ENCODE data around the gene RNPEPL1. TPM values are rescaled to one million over a fixed set of nuclear protein-coding genes. Genes with fewer than 3 reads are reported as not detected.
A peak's percentile ranks its signal among the peaks of the same experiment; 100 is the strongest.

RNPEPL1 gene
- total RNA-seq, 1 donor from 2014 or later = 42.5 TPM

DNA sequence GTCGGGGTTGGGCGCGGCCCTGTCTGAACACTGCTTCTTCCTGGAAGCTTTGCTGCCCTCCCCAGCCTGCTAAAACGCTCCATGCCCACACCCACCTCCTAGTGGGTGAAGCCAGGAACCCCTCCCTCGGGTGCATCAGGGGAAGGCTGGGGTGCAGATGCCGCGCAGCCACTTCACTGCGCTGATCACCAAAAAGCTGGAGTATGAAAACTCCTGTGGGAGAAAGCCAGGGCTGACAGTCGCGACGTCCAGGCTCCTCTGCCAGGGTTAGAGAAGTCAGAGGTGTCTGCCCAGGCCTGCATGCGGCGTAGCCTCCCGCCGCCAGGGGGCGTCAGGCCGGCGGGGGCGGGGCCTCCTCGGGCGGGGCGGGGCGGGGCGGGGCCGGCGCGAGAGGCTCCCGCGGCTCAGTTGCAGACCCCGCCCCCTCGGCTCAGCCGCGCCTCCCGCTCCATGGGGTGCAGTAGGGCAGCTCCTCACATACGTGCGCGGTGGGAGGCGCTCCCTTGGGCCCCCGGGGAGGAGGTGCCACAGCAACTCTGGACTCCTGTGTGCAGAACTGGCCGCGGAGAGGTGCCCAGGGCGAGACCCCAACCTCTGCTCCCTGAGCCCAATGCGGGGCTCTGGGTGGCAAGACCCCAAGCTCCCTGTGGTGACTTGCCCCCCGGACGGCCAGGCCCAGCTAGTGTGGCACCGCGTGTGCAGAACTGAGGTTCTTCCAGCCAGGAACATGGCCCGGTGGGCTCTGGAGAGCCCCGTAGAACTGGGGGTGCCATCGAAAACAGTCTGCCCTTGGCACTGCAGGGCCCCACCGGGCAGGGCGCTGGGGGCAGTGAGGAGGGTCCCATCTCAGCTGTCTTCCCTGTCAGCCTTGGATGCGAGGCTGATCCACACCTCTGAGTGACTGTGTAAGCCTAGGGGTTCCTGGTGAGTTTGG is 1.8 kb upstream of the RNPEPL1 start:
- DNase-seq = peak; percentile 89

GRCh38 chr2:240567137-240567871 is 980 bp upstream of the RNPEPL1 start:
- DNase-seq = peak; percentile 27

GRCh38 chr2:240568678-240569522 is 616 bp downstream of the RNPEPL1 start:
- peak; percentile 84 for DNase-seq

DNA sequence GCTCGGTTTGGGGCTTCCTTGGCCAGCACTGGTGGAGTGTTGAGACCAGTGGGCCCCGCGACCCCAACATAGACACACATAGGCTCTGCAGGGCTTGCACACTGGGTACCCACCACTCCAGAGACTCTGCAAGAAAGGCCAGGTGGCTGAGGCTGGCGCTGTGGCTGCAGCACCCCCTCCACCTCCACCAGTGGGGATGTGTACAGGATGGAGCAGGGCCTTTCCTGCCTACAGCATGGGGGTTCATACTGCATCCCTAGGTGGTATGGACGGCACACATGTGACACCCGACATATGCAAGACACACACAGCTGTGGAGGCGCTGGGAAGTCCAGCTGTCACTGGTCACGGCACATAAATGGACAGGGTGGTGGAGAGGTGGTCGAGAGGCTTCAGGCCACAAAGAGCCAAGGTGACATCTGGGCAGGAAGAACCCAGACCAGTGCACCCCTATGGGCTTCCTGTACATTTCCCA is 1.3 kb downstream of the RNPEPL1 start:
- no peak for DNase-seq

DNA sequence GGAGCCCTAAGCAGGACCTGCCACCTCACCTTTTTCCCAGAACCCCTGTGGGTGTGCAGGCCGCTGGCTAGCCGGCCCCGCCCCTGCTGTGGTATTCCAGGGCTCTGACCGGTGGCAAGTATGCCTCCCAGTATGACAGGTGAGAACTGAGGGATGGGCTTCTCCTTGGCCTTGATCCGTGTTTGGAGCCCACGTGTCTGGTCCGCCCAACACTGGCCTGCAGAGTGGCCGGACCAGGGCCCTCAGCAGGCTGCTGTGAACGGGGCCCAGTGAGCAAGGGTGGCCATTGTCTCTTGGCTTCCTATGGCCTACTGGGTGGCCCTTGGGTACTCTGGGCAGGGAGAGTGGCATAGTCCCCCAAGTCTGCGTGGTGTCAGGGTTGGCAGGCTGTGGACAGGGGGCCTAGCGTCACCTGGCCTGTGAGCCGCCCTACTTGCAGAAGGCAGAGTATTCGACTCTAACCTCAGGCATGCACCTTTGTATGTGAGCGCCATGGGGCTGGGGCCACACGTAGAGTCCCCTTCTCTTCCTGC is 1.8 kb downstream of the RNPEPL1 start:
- DNase-seq = no peak

DNA sequence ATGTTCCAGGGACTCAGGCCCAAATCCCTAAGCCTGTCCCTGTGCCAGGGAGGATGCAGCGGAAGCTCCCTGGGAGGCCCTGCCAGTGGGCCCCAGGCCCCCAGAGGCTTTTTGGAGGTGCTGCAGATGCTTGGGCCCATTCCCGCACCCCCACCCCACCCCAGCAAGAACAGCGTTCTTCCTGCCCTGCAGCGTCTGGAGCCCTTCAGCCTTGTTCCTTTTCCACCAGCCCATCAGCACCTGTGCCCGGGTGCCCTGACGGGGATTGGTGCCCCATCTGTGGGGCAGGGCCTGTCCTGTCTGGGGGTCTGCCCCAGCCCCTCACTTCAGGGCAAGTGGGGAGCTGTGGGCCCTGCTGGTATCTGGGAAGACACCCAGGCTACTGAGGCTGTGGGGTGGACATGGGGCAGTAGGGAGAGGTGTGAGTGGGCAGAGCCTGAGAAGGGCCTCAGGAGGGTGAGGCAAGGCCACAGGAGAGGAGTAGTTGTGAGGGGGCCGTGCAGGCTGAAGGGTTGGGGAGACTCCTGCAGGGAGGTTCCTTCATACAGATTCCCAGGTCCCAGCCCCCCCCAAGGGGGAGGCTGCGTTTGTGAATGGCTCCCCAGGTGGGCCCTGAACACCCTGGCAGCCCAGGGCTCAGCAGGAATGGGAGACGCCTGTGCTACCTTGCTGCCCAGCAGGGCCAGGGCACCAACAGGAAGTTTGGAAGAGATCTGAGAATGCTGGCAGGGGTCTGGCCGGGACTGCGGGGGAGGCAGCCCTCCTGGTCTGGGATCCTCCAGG is 2.4 kb downstream of the RNPEPL1 start:
- no peak for DNase-seq

DNA sequence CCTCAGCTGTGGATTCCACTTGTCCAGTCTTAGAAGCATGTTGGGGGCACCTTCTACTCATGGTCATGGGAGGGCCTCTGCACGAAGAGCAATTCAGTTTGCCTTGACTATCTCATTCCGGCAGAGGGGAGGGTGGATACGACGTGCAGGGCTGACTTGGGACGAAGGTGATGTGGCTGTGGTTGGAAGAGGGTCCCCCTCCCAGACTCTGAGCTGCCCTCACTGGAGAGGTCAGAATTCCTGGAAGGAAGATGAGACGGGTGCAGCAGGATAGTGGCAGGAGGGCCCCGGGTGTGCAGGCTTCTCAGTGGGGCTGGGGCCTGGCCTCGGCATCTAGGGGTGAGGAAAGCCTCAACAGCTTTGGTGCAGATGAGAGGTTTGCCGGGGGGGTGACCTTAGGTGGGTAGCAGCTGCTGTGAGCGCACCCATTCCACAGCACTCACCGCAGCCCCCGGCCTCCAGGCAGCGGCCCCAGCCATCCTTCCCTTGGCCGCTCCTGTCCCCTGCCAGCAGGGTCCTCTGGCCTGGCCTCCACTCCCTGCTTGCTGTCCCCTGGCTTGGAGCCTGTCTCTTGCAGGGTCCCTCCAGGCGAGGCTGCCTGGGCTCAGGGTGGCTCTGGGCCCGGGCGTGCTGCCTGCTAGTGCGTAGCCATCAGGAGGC is 3.2 kb downstream of the RNPEPL1 start:
- no peak for DNase-seq

DNA sequence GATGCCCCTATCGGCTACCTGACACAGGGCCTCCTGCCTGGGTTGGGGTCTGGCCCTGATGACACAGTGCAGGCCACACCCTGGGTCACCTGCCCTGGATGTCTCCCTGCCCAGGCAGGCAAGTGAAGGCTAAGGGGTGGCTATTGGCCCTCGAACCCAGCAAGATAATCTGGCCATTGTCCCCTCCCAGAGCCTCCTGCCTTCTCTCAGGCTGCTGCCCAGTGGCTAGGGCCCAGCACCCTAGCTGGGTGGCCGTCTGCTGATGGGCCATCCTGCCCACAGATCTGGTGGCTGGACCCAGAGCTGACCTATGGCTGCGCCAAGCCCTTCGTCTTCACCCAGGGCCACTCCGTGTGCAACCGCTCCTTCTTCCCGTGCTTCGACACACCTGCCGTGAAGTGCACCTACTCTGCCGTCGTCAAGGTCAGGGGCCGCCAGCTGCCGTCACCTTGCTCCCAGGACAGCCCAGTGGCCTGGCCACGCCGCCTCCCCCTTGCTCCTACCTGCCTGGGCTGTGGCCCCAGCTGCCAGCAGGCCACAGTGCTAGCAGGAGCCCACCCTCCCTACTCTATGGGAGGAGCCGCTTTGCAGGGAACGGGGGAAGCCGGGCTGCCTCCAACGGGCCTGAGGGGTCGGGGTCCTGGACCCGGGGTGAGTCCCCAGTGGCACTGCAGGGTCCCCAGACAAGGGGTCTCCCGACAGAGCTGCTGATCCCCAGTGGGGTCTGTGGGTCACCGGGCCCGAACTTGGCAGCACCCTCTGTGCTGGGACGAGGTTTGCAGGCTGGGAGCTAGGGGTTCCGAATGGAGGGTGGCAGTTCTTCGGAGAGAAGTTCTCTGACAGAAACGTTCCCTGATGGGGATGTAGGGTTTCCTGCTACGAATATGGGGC is 4.1 kb downstream of the RNPEPL1 start:
- no peak for DNase-seq

GRCh38 chr2:240573071-240573515 is 4.8 kb downstream of the RNPEPL1 start:
- no peak for DNase-seq

DNA sequence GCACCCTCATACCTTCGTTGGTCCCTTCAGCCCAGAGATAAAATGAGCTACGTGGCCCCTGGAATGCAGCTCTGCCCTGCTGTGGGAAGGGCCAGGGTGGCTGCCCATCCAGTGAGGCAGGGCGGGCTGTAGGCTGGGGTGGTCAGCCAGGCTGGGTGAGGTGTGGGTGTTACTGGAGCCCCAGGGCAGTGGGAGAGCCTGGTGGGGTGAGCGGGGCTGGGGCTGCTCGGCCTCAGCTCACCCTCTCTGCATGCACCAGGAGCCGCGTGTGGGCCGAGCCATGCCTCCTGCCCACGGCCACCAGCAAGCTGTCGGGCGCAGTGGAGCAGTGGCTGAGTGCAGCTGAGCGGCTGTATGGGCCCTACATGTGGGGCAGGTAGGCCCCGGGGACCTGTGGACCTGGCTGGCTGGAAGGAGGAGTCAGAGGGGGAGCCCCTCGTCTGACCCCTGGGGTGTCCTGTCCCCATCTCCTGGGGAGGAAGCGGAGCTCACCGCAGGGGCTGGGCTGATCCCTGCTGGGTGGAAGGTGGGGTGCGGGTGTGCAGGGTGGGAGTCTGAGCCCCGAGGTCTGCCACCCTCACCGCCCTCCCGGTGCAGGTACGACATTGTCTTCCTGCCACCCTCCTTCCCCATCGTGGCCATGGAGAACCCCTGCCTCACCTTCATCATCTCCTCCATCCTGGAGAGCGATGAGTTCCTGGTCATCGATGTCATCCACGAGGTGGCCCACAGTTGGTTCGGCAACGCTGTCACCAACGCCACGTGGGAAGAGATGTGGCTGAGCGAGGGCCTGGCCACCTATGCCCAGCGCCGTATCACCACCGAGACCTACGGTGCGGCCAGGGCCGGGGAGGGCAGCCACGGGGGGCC is 5.5 kb downstream of the RNPEPL1 start:
- no peak for DNase-seq

- DNase-seq = no peak
Observed at GRCh38 chr2:240574386-240575100, 6.3 kb downstream of the RNPEPL1 start.

DNA sequence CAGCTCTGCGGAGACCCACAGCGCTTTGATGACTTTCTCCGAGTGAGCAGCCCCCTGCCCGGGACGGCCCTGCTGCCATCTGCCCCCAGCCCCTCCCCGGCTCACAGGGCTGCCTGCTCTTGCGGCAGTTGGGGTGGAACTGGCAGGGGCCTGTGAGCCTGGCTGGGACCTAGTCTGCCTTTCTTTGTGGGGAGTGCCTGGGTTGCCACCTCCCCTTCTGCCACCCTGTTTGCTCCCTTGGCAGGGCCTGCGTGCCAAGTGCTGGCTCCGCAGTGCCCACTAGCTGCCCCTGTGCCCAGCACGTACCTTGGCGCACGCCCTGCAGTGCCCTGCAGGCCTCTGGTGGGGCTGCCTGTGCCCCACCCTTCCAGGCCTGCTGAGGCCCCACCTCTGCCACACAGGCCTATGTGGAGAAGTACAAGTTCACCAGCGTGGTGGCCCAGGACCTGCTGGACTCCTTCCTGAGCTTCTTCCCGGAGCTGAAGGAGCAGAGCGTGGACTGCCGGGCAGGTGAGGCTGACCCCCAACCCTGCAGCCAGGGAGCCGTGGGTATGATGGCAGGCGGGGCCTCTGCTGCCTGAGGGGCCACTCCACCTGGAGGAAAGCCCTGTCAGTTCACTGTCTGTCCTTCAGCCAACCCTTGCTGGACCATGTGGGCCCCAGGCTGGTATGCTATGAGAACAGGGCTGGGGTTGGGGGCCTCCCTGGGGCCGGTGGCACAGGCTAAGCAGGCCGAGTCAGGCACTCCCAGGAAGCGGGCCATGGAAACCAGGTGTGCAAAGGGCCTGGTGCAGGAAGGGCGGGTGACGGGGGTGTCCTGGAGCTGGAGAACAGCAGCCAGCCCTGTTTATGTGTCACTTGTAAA is 7.0 kb downstream of the RNPEPL1 start:
- DNase-seq = no peak

DNA sequence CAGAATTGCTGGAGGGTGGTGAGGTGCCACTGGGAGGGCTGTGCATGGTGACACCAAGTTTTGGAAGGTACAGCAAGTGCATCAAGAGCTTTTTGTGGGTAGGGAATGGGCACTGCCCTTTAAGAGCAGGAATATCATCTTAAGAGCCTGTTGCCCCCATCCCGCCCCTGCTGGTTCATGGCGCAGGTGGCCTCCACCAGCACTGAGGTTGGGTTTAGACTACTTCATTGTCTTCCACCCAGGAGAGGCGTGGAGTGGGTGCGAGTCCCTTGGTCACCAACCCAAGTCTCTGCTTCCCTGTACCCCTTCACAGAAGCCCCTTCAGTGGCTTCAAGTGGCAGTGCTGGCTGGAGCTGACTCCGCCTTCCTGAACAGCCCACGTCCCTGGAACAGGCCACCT is 7.8 kb downstream of the RNPEPL1 start:
- no peak for DNase-seq

DNA sequence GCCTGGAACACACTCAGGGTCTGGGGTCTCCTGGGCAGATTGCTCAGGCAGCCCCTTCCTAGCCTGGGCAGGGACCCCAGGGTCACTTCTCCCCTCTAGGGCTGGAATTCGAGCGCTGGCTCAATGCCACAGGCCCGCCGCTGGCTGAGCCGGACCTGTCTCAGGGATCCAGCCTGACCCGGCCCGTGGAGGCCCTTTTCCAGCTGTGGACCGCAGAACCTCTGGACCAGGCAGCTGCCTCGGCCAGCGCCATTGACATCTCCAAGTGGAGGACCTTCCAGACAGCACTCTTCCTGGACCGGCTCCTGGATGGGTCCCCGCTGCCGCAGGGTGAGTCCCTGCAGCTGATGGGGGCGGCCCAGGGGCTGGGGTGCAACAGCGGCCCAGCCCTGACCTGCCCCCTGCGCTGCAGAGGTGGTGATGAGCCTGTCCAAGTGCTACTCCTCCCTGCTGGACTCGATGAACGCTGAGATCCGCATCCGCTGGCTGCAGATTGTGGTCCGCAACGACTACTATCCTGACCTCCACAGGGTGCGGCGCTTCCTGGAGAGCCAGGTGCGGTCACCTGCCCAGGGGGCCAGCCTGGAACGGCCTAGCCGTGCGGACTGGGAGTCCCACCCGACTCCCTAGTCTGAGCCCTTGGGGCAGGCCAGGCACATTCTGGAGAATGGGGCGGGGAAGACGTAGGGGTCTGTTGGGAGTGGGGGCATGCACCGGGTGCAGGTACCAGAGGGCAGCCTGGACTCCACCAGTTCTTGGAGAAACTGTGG is 8.3 kb downstream of the RNPEPL1 start:
- no peak for DNase-seq

DNA sequence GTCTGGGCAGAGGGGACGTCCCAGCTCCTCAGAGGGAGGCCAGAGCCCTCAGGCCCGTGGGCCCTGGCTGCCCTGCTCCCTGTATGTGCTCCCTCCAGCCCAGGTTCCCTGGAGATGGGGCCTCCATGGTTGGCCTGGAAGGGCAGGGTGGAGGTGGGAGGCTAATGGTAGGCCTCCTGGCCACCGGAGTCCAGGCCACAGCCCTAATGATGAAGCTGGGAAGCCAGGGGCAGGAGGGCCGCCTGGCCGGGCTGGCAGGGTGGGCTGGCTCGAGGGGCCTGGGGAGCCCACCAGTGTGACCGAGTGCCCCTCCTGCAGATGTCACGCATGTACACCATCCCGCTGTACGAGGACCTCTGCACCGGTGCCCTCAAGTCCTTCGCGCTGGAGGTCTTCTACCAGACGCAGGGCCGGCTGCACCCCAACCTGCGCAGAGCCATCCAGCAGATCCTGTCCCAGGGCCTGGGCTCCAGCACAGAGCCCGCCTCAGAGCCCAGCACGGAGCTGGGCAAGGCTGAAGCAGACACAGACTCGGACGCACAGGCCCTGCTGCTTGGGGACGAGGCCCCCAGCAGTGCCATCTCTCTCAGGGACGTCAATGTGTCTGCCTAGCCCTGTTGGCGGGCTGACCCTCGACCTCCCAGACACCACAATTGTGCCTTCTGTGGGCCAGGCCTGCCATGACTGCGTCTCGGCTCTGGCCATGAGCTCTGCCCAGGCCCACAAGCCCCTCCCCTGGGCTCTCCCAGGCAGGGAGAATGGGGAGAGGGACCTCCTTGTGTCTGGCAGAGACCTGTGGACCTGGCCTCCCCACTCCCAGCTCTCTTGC is 9.2 kb downstream of the RNPEPL1 start:
- no peak for DNase-seq

GRCh38 chr2:240578110-240578450 is 9.8 kb downstream of the RNPEPL1 start:
- no peak for DNase-seq

Measured in dermis blood vessel endothelial cell (primary cell).